GM12878 (cell line): ENCODE measurements around the gene SCT. TPM values are rescaled to one million over a fixed set of nuclear protein-coding genes. Genes with fewer than 3 reads are reported as not detected.

Source experiments
- ATAC-seq: fragments of 200-7000 bp; cut with Tn5 transposase; 3 replicates; pipeline ENCODE4 v1.9.1; 2020; ENCODE audit warnings: mild to moderate bottlenecking, moderate library complexity
- BruUV-seq: library from RNA; stranded (reverse); fragments of 400-500 nt; replicated peaks from 2 replicates; lab custom pipeline; 2021; lab: Mats Ljungman, UMichigan
- CTCF ChIA-PET: fragments of 300-600 bp; sonication (Branson Sonifier 250); formaldehyde crosslinking; extraction: SDS; loops from one replicate; lab custom pipeline; 2021; ENCODE audit warnings: inconsistent platforms; lab: Yijun Ruan, JAX
- POLR2A ChIA-PET: fragments of 350-600 bp; formaldehyde crosslinking; extraction: SDS; loops from one replicate; lab custom pipeline; 2021; ENCODE audit warnings: inconsistent platforms; lab: Charles Lee
- RAD21 ChIA-PET: fragments of 300-600 bp; sonication (Branson Sonifier 250); formaldehyde crosslinking; loops from one replicate; lab custom pipeline; 2023; ENCODE audit warnings: antibody characterized with exemption; ENCODE audit not compliant: unreplicated experiment; lab: Charles Lee
- SMC1A ChIA-PET: fragments of 300-600 bp; sonication (Branson Sonifier 250); formaldehyde crosslinking; loops from one replicate; lab custom pipeline; 2023; ENCODE audit not compliant: unreplicated experiment, uncharacterized antibody; lab: Charles Lee
- DNase-seq: peaks from one replicate; pipeline ENCODE4 v3.0.0-alpha.2; 2011; ENCODE audit warnings: low read depth, low spot score
- FAIRE-seq: peaks from 3 replicates; lab custom pipeline; 2011; peaks lifted over from hg19 to GRCh38; lab: Jason Lieb, UNC
- H2AFZ ChIP-seq: 2 replicates; pipeline ENCODE4 v1.6.0; 2011; ENCODE audit warnings: low read depth, low read length, control low read depth; ENCODE audit not compliant: control insufficient read depth
- H3K27ac ChIP-seq: 2 replicates; pipeline ENCODE4 v1.5.1; 2011; ENCODE audit warnings: control low read depth; ENCODE audit not compliant: control insufficient read depth, insufficient read depth
- H3K27me3 ChIP-seq, 2 experiments: replicated peaks in 1 of 2; 2 replicates each; pipeline versions ENCODE4 v1.6.0 to v1.6.1; 2011; ENCODE audit warnings: low read length in 1 of 2; ENCODE audit not compliant: control insufficient read depth in 2 of 2, insufficient read depth in 2 of 2
- H3K36me3 ChIP-seq, 2 experiments: 2 replicates each; pipeline ENCODE4 v1.5.1; 2011; ENCODE audit warnings: low read length in 1 of 2; ENCODE audit not compliant: control insufficient read depth in 2 of 2, insufficient read depth in 2 of 2
- H3K4me1 ChIP-seq: 2 replicates; pipeline ENCODE4 v1.6.1; 2011; ENCODE audit warnings: mild to moderate bottlenecking, low read length, moderate library complexity, mixed read lengths; ENCODE audit not compliant: control insufficient read depth, insufficient read depth
- H3K4me2 ChIP-seq: 2 replicates; pipeline ENCODE4 v1.6.0; 2011; ENCODE audit warnings: control low read depth; ENCODE audit not compliant: control insufficient read depth, insufficient read depth
- H3K4me3 ChIP-seq: fragments of 200-600 bp; sonication (generic); 2 replicates; pipeline ENCODE4 v1.5.1; 2016
- H3K79me2 ChIP-seq: 2 replicates; pipeline ENCODE4 v1.6.0; 2011; ENCODE audit warnings: low read length; ENCODE audit not compliant: control insufficient read depth, insufficient read depth
- H3K9ac ChIP-seq: 2 replicates; pipeline ENCODE4 v1.8.0; 2011; ENCODE audit warnings: low read length, control low read depth, mixed read lengths; ENCODE audit not compliant: control insufficient read depth, insufficient read depth
- H3K9me3 ChIP-seq: replicated peaks from 3 replicates; pipeline ENCODE4 v1.5.1; 2011; ENCODE audit warnings: mild to moderate bottlenecking, low read length; ENCODE audit not compliant: control insufficient read depth, insufficient read depth
- H4K20me1 ChIP-seq: 2 replicates; pipeline ENCODE4 v1.6.0; 2011; ENCODE audit not compliant: control insufficient read depth, insufficient read depth
- CBX5 ChIP-seq: sonication (generic); IDR thresholded peaks from 2 replicates; pipeline ENCODE4 v1.6.1; 2016; ENCODE audit warnings: low read depth, moderate library complexity, mild to moderate bottlenecking, inconsistent platforms
- CHD4 ChIP-seq: fragments of 200-600 bp; sonication (generic); IDR thresholded peaks from 2 replicates; pipeline ENCODE4 v1.6.1; 2016; ENCODE audit warnings: mild to moderate bottlenecking
- EED ChIP-seq: sonication (generic); IDR thresholded peaks from 2 replicates; pipeline ENCODE4 v1.6.1; 2016; ENCODE audit warnings: antibody characterized with exemption, low read depth
- IRF5 ChIP-seq: fragments of 450-650 bp; IDR thresholded peaks from 2 replicates; pipeline ENCODE4 v1.6.1; 2017; ENCODE audit warnings: borderline replicate concordance
- NBN ChIP-seq: fragments of 450-650 bp; IDR thresholded peaks from 2 replicates; pipeline ENCODE4 v1.6.1; 2016
- NR2F1 ChIP-seq: fragments of 450-650 bp; conservative IDR thresholded peaks from 2 replicates; pipeline ENCODE4 v1.6.1; 2017; ENCODE audit warnings: mild to moderate bottlenecking
- POLR2A ChIP-seq: IDR thresholded peaks from 2 replicates; pipeline ENCODE4 v1.6.1; 2011; ENCODE audit warnings: low read depth, mild to moderate bottlenecking, low read length
- RAD21 ChIP-seq: IDR thresholded peaks from 2 replicates; pipeline ENCODE4 v1.6.1; 2011; ENCODE audit warnings: mild to moderate bottlenecking, low read depth, low read length, moderate library complexity; ENCODE audit not compliant: insufficient read depth
- RCOR1 ChIP-seq: conservative IDR thresholded peaks from 2 replicates; pipeline ENCODE4 v1.6.1; 2012; ENCODE audit warnings: low read depth, low read length, improper control_type of control experiment
- SIN3A ChIP-seq: IDR thresholded peaks from 2 replicates; pipeline ENCODE4 v1.6.1; 2012; ENCODE audit warnings: low read depth, low read length, improper control_type of control experiment
- WRNIP1 ChIP-seq: IDR thresholded peaks from 2 replicates; pipeline ENCODE4 v1.6.1; 2011; ENCODE audit warnings: low read depth, low read length, improper control_type of control experiment, borderline replicate concordance
- YBX1 ChIP-seq: fragments of 450-650 bp; IDR thresholded peaks from 2 replicates; pipeline ENCODE4 v1.6.1; 2016; ENCODE audit warnings: antibody characterized with exemption
- WGBS: methylation state at CpG from one replicate; pipeline ENCODE4 v1.1.6; 2016; ENCODE audit warnings: low lambda C conversion rate; ENCODE audit not compliant: insufficient replicate concordance, insufficient coverage; ENCODE audit errors: missing lambda C conversion rate; 5-methylcytosine and 5-hydroxymethylcytosine counted together
- in situ Hi-C: fragments of 300-500 bp; cut with MboI; formaldehyde crosslinking; loops from 9 replicates; pipeline ENCODE4 v1.14.3; 2018; ENCODE audit warnings: mixed read lengths
- intact Hi-C: fragments of 100-400 bp; cut with micrococcal nuclease; formaldehyde crosslinking; loops from one replicate; pipeline ENCODE4 v1.14.2; 2022; ENCODE audit not compliant: unreplicated experiment
- polyA plus RNA-seq, 11 experiments: library from polyadenylated mRNA; depleted of rRNA in 4 of 11; unstranded in 6 of 11; stranded (reverse) in 5 of 11; fragments of >200 nt; fragmentation: Nextera tagmentation in 4 of 11; fragmentation: Illumina TruSeq in 1 of 11; extraction: Ambion mirVana in 4 of 11; extraction: Trizol in 1 of 11; gene quantifications; 1 replicate in 1 of 11; 2 replicates in 10 of 11; pipeline versions ENCODE4 v1.2.1 to v1.2.3, GENCODE V29; 2011 to 2016; ENCODE audit warnings: inconsistent platforms in 2 of 11, missing spikeins in 2 of 11, low read depth in 1 of 11
- total RNA-seq, 4 experiments: library from RNA; depleted of rRNA in 3 of 4; stranded (reverse); fragments of >200 nt in 3 of 4; fragmentation: Illumina TruSeq in 1 of 4; extraction: Trizol in 1 of 4; gene quantifications; 2 replicates each; pipeline versions ENCODE4 v1.2.1 to v1.2.3, GENCODE V29; 2013 to 2021
- TF ChIP-seq, protein P1 (sequence below): fragments of 450-650 bp; IDR thresholded peaks from 2 replicates; pipeline ENCODE4 v1.6.1; 2016; ENCODE audit warnings: mild to moderate bottlenecking
- TF ChIP-seq, protein P2 (sequence below): fragments of 450-650 bp; formaldehyde crosslinking; IDR thresholded peaks from 2 replicates; pipeline ENCODE4 v1.4.0; 2022; ENCODE audit warnings: mild to moderate bottlenecking, moderate library complexity

SCT gene
- total and polyA plus RNA-seq, 10 of the 15 experiments (the other 5 are each of a cell fraction or from before 2014, with no cell fraction given): not detected

DNA sequence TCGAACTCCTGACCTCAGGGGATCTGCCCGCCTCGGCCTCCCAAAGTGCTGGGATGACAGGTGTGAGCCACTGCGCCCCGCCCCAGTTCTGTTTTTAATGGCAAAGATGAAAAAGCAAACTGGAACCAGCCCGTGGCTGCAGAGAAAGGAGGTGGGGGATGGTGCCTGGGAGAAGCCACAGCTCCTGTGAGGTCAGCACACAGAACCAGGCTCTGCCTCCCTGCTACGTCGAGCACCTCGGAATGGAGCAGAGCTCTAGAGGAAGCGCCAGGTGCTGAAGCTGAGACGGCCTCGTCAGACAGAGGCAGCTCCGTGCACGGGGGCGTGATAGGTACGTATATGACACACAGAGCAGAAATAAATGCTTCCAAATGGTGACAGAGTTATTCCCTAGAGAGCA lies 18.6 kb upstream of the SCT start (continued):
- TF ChIP-seq IRF5 (no peak), NBN (no peak), POLR2A (peak; percentile 46; the same call in 1 of the 2 replicates), EED (0 out of 2 replicates have a peak, but pooled peaks have one; percentile 34), SIN3A (no peak), RAD21 (no peak), CHD4 (no peak), YBX1 (no peak), RCOR1 (no peak)
- TF ChIP-seq, protein P1, sequence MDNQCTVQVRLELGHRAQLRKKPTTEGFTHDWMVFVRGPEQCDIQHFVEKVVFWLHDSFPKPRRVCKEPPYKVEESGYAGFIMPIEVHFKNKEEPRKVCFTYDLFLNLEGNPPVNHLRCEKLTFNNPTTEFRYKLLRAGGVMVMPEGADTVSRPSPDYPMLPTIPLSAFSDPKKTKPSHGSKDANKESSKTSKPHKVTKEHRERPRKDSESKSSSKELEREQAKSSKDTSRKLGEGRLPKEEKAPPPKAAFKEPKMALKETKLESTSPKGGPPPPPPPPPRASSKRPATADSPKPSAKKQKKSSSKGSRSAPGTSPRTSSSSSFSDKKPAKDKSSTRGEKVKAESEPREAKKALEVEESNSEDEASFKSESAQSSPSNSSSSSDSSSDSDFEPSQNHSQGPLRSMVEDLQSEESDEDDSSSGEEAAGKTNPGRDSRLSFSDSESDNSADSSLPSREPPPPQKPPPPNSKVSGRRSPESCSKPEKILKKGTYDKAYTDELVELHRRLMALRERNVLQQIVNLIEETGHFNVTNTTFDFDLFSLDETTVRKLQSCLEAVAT: no peak

DNA sequence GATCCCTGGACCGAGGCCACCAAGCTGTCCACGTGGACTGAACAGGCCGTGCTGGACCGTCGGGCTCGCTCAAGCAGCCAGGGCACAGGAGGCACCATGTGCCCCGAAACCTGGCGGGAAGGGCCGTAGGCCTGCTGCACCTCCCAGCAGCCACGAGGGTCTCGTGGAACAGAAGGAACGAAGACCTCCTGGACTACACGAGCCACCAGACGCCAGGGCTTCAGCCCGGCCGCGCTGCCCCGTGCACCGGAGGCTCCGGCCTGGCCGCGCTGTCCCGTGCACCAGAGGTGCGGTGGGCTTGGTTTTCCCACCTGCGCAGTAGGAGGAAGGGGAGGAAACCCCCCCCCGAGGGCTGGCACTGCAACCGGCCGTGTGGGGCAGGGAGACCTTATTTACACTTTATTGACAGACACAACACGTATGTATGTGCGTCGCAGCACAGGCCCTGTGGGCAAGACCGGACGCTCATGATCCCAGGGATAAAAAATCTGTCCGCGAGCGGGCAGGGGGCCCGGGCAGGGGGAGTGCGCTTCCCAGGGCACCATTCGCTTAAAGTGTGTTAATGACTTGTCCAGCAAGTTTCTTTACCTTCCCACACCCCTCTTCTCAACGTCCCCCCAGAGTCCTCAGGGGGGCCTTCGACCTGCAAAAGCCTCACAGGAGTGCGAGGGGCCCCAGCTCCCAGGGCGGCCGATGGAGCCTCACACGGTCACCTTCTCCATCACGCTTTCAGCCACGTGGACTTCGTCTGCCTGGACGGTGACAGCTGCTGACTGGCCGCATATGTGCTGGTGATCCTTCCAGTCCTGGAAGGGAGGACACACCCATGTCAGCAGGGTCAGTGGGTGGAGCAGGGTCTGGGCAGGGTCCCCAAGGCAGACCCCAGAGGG lies 17.1 kb upstream of the SCT start:
- Histone ChIP-seq H4K20me1 (no peaks in the 10 kb centered on the region), H3K36me3 (peaks cover 0 to 2% of the 10 kb centered on the region in 2 experiments; a peak in 3 of 4 replicates), H3K27me3 (no peaks in the 10 kb centered on the region), H3K4me2 (no peak overlapping the region), H3K9me3 (no peaks in the 10 kb centered on the region), H3K79me2 (no peaks in the 10 kb centered on the region), H3K4me1 (peaks cover 13% of the 10 kb centered on the region), H3K27ac (no peak overlapping the region), H2AFZ (no peak overlapping the region), H3K4me3 (no peak overlapping the region), H3K9ac (no peak overlapping the region)
- FAIRE-seq: no peak
- ChIA-PET POLR2A (interaction anchor here (0.6 kb wide), 1 partner anchor 275 kb away, joined by 5 read pairs; no protein-coding TSS in a partner anchor), CTCF (no interaction called here), SMC1A (no interaction called here), RAD21 (no interaction called here)
- intact Hi-C loops: no loop called here
- WGBS: 92% methylated on average over 50 of the region's 50 CpGs
- in situ Hi-C loops: no loop called here
- BruUV-seq: no TSS peak
- no peak for ATAC-seq
- DNase-seq: no peak
- TF ChIP-seq NR2F1: no peak
- no peak for TF ChIP-seq WRNIP1
- TF ChIP-seq, protein P2, sequence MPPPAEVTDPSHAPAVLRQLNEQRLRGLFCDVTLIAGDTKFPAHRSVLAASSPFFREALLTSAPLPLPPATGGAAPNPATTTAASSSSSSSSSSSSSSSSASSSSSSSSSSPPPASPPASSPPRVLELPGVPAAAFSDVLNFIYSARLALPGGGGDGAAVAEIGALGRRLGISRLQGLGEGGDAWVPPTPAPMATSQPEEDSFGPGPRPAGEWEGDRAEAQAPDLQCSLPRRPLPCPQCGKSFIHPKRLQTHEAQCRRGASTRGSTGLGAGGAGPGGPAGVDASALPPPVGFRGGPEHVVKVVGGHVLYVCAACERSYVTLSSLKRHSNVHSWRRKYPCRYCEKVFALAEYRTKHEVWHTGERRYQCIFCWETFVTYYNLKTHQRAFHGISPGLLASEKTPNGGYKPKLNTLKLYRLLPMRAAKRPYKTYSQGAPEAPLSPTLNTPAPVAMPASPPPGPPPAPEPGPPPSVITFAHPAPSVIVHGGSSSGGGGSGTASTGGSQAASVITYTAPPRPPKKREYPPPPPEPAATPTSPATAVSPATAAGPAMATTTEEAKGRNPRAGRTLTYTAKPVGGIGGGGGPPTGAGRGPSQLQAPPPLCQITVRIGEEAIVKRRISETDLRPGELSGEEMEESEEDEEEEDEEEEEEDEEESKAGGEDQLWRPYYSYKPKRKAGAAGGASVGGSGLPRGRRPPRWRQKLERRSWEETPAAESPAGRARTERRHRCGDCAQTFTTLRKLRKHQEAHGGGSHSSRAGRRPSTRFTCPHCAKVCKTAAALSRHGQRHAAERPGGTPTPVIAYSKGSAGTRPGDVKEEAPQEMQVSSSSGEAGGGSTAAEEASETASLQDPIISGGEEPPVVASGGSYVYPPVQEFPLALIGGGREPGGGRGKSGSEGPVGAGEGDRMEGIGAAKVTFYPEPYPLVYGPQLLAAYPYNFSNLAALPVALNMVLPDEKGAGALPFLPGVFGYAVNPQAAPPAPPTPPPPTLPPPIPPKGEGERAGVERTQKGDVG: no peak
- 0 out of 2 replicates have a peak, but pooled peaks have one; percentile 16 for TF ChIP-seq POLR2A
- no peak for TF ChIP-seq CBX5
